Hepatocyte (in vitro differentiated cells): Measurements from ENCODE around the gene SCTR. TPM values are rescaled to one million over a fixed set of nuclear protein-coding genes. Genes with fewer than 3 reads are reported as not detected.

ENCODE experiments used
- DNase-seq: peaks from one replicate; pipeline ENCODE4 v3.0.0-alpha.2; 2016; ENCODE audit warnings: low spot score
- H2AFZ ChIP-seq: fragments of 200-600 bp; sonication (generic); 2 replicates; pipeline ENCODE4 v1.6.0; 2016; ENCODE audit warnings: antibody characterized with exemption, mild to moderate bottlenecking
- H3K27ac ChIP-seq: fragments of 200-600 bp; sonication (generic); 2 replicates; pipeline ENCODE4 v1.5.1; 2016; ENCODE audit warnings: mild to moderate bottlenecking
- H3K27me3 ChIP-seq: fragments of 200-600 bp; sonication (generic); 2 replicates; pipeline ENCODE4 v1.6.1; 2016
- H3K36me3 ChIP-seq: fragments of 200-600 bp; sonication (generic); replicated peaks from 2 replicates; pipeline ENCODE4 v1.5.1; 2016; ENCODE audit warnings: low read depth; ENCODE audit not compliant: insufficient read depth
- H3K4me1 ChIP-seq: fragments of 200-600 bp; sonication (generic); 2 replicates; pipeline ENCODE4 v1.5.1; 2016; ENCODE audit warnings: mild to moderate bottlenecking, moderate library complexity; ENCODE audit not compliant: insufficient read depth
- H3K4me2 ChIP-seq: fragments of 200-600 bp; sonication (generic); 2 replicates; pipeline ENCODE4 v1.6.0; 2016
- H3K4me3 ChIP-seq: fragments of 200-600 bp; sonication (generic); 2 replicates; pipeline ENCODE4 v1.5.1; 2016; ENCODE audit warnings: mild to moderate bottlenecking
- H3K79me2 ChIP-seq: fragments of 200-600 bp; sonication (generic); 2 replicates; pipeline ENCODE4 v1.6.0; 2017; ENCODE audit warnings: mild to moderate bottlenecking
- H3K9me2 ChIP-seq: fragments of 200-600 bp; sonication (generic); replicated peaks from 2 replicates; pipeline ENCODE4 v1.6.0; 2017; ENCODE audit warnings: mild to moderate bottlenecking; ENCODE audit not compliant: insufficient read depth
- H3K9me3 ChIP-seq: fragments of 200-600 bp; sonication (generic); 2 replicates; pipeline ENCODE4 v1.5.1; 2016; ENCODE audit warnings: low read depth, mild to moderate bottlenecking
- H4K20me1 ChIP-seq: fragments of 200-600 bp; sonication (generic); 2 replicates; pipeline ENCODE4 v1.6.0; 2016; ENCODE audit warnings: mild to moderate bottlenecking; ENCODE audit not compliant: insufficient read depth, poor library complexity, severe bottlenecking
- CTCF ChIP-seq: fragments of 200-600 bp; sonication (generic); IDR thresholded peaks from 2 replicates; pipeline ENCODE4 v1.5.1; 2016; ENCODE audit warnings: antibody characterized with exemption, mild to moderate bottlenecking; ENCODE audit not compliant: poor library complexity
- EZH2 ChIP-seq: fragments of 200-600 bp; sonication (generic); IDR thresholded peaks from 2 replicates; pipeline ENCODE4 v1.6.1; 2016; ENCODE audit warnings: antibody characterized with exemption, mild to moderate bottlenecking, borderline replicate concordance
- EZH2phosphoT487 ChIP-seq: fragments of 200-600 bp; sonication (generic); IDR thresholded peaks from one replicate; pipeline ENCODE4 v1.6.1; 2018; ENCODE audit warnings: antibody characterized with exemption, mild to moderate bottlenecking, low read depth, moderate library complexity; ENCODE audit not compliant: unreplicated experiment, severe bottlenecking
- WGBS: methylation state at CpG from one replicate; pipeline ENCODE4 v1.1.6; 2016; ENCODE audit warnings: low lambda C conversion rate; ENCODE audit errors: missing lambda C conversion rate; 5-methylcytosine and 5-hydroxymethylcytosine counted together
- polyA plus RNA-seq: library from polyadenylated mRNA; unstranded; fragments of >200 nt; fragmentation: Nextera tagmentation; extraction: Ambion mirVana; gene quantifications from 2 replicates; pipeline ENCODE4 v1.2.1, GENCODE V29; 2016
- total RNA-seq: library from RNA; depleted of rRNA; stranded (reverse); fragments of >200 nt; gene quantifications from 2 replicates; pipeline ENCODE4 v1.2.3, GENCODE V29; 2014

SCTR gene
- total and polyA plus RNA-seq, 2 experiments from 2014 or later: 1.7 to 4.3 TPM

- no peak for DNase-seq
Observed at GRCh38 chr2:119477113-119477505, 47.2 kb downstream of the SCTR start.

GRCh38 chr2:119476301-119477112 is 47.8 kb downstream of the SCTR start:
- Histone ChIP-seq H3K9me2 (no peaks in the 10 kb centered on the region), H4K20me1 (no peaks in the 10 kb centered on the region), H3K27ac (no peak overlapping the region), H3K4me1 (no peaks in the 10 kb centered on the region), H3K9me3 (no peaks in the 10 kb centered on the region), H2AFZ (no peak overlapping the region), H3K27me3 (no peaks in the 10 kb centered on the region), H3K79me2 (no peaks in the 10 kb centered on the region), H3K4me2 (peak overlapping the region; percentile 61), H3K4me3 (no peak overlapping the region), H3K36me3 (no peaks in the 10 kb centered on the region)
- DNase-seq: peak; percentile 79
- 39% methylated on average over 19 of the region's 20 CpGs for WGBS
- TF ChIP-seq EZH2: no peak
- TF ChIP-seq CTCF: peak; percentile 98
- TF ChIP-seq EZH2phosphoT487: no peak

More at GRCh38 chr2:119477113-119477505, 47.2 kb downstream of the SCTR start:
- Histone ChIP-seq H3K4me2 (no peak overlapping the region), H3K27ac (no peak overlapping the region), H2AFZ (no peak overlapping the region), H3K27me3 (no peaks in the 10 kb centered on the region), H3K4me1 (no peaks in the 10 kb centered on the region), H3K9me3 (no peaks in the 10 kb centered on the region), H3K9me2 (no peaks in the 10 kb centered on the region), H3K79me2 (no peaks in the 10 kb centered on the region), H3K4me3 (no peak overlapping the region), H3K36me3 (no peaks in the 10 kb centered on the region), H4K20me1 (no peaks in the 10 kb centered on the region)
- TF ChIP-seq CTCF (no peak), EZH2phosphoT487 (no peak), EZH2 (no peak)
- WGBS: 79% methylated on average over 9 of the region's 9 CpGs

GRCh38 chr2:119475857-119476244 is 48.4 kb downstream of the SCTR start:
- Histone ChIP-seq H3K27me3 (no peaks in the 10 kb centered on the region), H3K9me2 (no peaks in the 10 kb centered on the region), H3K27ac (no peak overlapping the region), H3K4me3 (no peak overlapping the region), H3K9me3 (no peaks in the 10 kb centered on the region), H3K79me2 (no peaks in the 10 kb centered on the region), H4K20me1 (no peaks in the 10 kb centered on the region), H3K4me2 (no peak overlapping the region), H2AFZ (no peak overlapping the region), H3K4me1 (no peaks in the 10 kb centered on the region), H3K36me3 (no peaks in the 10 kb centered on the region)
- no peak for DNase-seq
- WGBS: 74% methylated on average over 6 of the region's 6 CpGs
- TF ChIP-seq EZH2phosphoT487: no peak
- TF ChIP-seq CTCF: no peak
- no peak for TF ChIP-seq EZH2
